ENCODE results near the gene TAF1A. TPM values are rescaled to one million over a fixed set of nuclear protein-coding genes. Genes with fewer than 3 reads are reported as not detected.
"Not testable (repeated sequence)": the region's sequence is repeated elsewhere in the genome, so short reads cannot be mapped to it uniquely, and the experiment has no call there.

The TAF1A gene
- total and polyA plus RNA-seq, 4 donors: 1.1 to 5.2 (median 2.9) TPM

GRCh38 chr1:222613627-222614026 lies 23.9 kb upstream of the TAF1A start:
- no peak for DNase-seq (ENCODE audit: low spot score)
- TF ChIP-seq JUND (IDR thresholded peaks at IDR 0.05) (no peak), SP1 (IDR thresholded peaks at IDR 0.05) (no peak), NR2F2 (IDR thresholded peaks at IDR 0.05) (no peak), HNF4A (conservative IDR thresholded peaks at IDR 0.05) (peak; percentile 35 to 52), FOXA2 (IDR thresholded peaks at IDR 0.05) (no peak)
- TF ChIP-seq, protein P1, sequence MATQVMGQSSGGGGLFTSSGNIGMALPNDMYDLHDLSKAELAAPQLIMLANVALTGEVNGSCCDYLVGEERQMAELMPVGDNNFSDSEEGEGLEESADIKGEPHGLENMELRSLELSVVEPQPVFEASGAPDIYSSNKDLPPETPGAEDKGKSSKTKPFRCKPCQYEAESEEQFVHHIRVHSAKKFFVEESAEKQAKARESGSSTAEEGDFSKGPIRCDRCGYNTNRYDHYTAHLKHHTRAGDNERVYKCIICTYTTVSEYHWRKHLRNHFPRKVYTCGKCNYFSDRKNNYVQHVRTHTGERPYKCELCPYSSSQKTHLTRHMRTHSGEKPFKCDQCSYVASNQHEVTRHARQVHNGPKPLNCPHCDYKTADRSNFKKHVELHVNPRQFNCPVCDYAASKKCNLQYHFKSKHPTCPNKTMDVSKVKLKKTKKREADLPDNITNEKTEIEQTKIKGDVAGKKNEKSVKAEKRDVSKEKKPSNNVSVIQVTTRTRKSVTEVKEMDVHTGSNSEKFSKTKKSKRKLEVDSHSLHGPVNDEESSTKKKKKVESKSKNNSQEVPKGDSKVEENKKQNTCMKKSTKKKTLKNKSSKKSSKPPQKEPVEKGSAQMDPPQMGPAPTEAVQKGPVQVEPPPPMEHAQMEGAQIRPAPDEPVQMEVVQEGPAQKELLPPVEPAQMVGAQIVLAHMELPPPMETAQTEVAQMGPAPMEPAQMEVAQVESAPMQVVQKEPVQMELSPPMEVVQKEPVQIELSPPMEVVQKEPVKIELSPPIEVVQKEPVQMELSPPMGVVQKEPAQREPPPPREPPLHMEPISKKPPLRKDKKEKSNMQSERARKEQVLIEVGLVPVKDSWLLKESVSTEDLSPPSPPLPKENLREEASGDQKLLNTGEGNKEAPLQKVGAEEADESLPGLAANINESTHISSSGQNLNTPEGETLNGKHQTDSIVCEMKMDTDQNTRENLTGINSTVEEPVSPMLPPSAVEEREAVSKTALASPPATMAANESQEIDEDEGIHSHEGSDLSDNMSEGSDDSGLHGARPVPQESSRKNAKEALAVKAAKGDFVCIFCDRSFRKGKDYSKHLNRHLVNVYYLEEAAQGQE (IDR thresholded peaks at IDR 0.05): no peak
- H3K27ac ChIP-seq (ENCODE audit: low read depth in 1 of 2, low read length in 2 of 2): no peak overlapping the region
- H3K36me3 ChIP-seq (ENCODE audit: control insufficient read depth in 4 of 4, insufficient read depth in 3 of 4, low read depth in 1 of 4, low read length in 3 of 4): no peaks in the 10 kb centered on the region
- 13% methylated on average over 1 of the region's 1 CpG for WGBS
- no peak overlapping the region for H3K9ac ChIP-seq (ENCODE audit: low read depth in 1 of 2, low read length in 2 of 2)
- no peak overlapping the region for H3K4me3 ChIP-seq (ENCODE audit: low read depth in 1 of 3, low read length in 3 of 3)
- no peaks in the 10 kb centered on the region for H3K9me3 ChIP-seq (ENCODE audit: control insufficient read depth in 4 of 4, low read length in 3 of 4)
- no peaks in the 10 kb centered on the region for H3K27me3 ChIP-seq (ENCODE audit: control insufficient read depth in 4 of 4, insufficient read depth in 4 of 4, low read length in 3 of 4)
- H3K4me1 ChIP-seq (ENCODE audit: control insufficient read depth in 4 of 4, insufficient read depth in 4 of 4, low read length in 3 of 4): peaks cover 0 to 21% (median 14%) of the 10 kb centered on the region in 4 donors

DNA sequence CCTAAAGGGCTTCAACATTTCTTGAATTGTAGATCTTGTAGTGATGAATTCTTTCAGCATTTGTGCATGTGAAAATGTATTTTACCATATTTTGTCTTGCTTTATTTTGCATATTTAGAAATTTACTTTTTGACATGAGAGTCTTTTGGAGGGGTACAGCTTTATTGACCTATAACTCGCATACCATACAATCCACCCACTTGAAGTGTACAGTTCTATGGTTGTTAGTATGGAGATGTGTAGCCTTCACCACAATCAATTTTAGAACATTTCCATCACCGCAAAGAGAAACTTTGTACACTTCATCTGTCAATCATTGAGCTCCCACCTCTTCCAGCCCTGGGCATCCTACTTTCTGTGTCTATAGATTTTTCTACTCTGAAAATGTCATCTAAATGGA lies 21.0 kb upstream of the TAF1A start:
- Histone ChIP-seq H3K9ac (ENCODE audit: low read depth in 1 of 2, low read length in 2 of 2) (no peak overlapping the region), H3K4me3 (ENCODE audit: low read depth in 1 of 3, low read length in 3 of 3) (no peak overlapping the region), H3K27ac (ENCODE audit: low read depth in 1 of 2, low read length in 2 of 2) (no peak overlapping the region), H3K36me3 (ENCODE audit: control insufficient read depth in 4 of 4, insufficient read depth in 3 of 4, low read depth in 1 of 4, low read length in 3 of 4) (no peaks in the 10 kb centered on the region), H3K9me3 (ENCODE audit: control insufficient read depth in 4 of 4, low read length in 3 of 4) (no peaks in the 10 kb centered on the region), H3K4me1 (ENCODE audit: control insufficient read depth in 4 of 4, insufficient read depth in 4 of 4, low read length in 3 of 4) (peaks cover 0 to 7% (median 3%) of the 10 kb centered on the region in 4 donors), H3K27me3 (ENCODE audit: control insufficient read depth in 4 of 4, insufficient read depth in 4 of 4, low read length in 3 of 4) (no peaks in the 10 kb centered on the region)
- TF ChIP-seq JUND (IDR thresholded peaks at IDR 0.05) (no peak), GABPA (IDR thresholded peaks at IDR 0.05 in 1 of 2, conservative IDR thresholded peaks at IDR 0.05 in 1 of 2) (no peak), NR2F2 (IDR thresholded peaks at IDR 0.05) (no peak), EGR1 (IDR thresholded peaks at IDR 0.05; ENCODE audit: low read depth in 2 of 2) (no peak), RAD21 (IDR thresholded peaks at IDR 0.05) (no peak), RXRA (IDR thresholded peaks at IDR 0.05) (no peak), HNF4A (conservative IDR thresholded peaks at IDR 0.05) (no peak), HNF4G (IDR thresholded peaks at IDR 0.05) (no peak), FOXA2 (IDR thresholded peaks at IDR 0.05) (no peak), YY1 (IDR thresholded peaks at IDR 0.05) (no peak), SP1 (IDR thresholded peaks at IDR 0.05) (no peak), TAF1 (conservative IDR thresholded peaks at IDR 0.05) (no peak), FOXA1 (IDR thresholded peaks at IDR 0.05) (no peak)
- TF ChIP-seq, protein P1 (IDR thresholded peaks at IDR 0.05): no peak
- TF ChIP-seq, protein P2, sequence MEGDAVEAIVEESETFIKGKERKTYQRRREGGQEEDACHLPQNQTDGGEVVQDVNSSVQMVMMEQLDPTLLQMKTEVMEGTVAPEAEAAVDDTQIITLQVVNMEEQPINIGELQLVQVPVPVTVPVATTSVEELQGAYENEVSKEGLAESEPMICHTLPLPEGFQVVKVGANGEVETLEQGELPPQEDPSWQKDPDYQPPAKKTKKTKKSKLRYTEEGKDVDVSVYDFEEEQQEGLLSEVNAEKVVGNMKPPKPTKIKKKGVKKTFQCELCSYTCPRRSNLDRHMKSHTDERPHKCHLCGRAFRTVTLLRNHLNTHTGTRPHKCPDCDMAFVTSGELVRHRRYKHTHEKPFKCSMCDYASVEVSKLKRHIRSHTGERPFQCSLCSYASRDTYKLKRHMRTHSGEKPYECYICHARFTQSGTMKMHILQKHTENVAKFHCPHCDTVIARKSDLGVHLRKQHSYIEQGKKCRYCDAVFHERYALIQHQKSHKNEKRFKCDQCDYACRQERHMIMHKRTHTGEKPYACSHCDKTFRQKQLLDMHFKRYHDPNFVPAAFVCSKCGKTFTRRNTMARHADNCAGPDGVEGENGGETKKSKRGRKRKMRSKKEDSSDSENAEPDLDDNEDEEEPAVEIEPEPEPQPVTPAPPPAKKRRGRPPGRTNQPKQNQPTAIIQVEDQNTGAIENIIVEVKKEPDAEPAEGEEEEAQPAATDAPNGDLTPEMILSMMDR (IDR thresholded peaks at IDR 0.05; ENCODE audit: low read depth, low read length, missing input control): no peak
- TF ChIP-seq, protein P3, sequence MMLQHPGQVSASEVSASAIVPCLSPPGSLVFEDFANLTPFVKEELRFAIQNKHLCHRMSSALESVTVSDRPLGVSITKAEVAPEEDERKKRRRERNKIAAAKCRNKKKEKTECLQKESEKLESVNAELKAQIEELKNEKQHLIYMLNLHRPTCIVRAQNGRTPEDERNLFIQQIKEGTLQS (IDR thresholded peaks at IDR 0.05): no peak
- TF ChIP-seq, protein P4, sequence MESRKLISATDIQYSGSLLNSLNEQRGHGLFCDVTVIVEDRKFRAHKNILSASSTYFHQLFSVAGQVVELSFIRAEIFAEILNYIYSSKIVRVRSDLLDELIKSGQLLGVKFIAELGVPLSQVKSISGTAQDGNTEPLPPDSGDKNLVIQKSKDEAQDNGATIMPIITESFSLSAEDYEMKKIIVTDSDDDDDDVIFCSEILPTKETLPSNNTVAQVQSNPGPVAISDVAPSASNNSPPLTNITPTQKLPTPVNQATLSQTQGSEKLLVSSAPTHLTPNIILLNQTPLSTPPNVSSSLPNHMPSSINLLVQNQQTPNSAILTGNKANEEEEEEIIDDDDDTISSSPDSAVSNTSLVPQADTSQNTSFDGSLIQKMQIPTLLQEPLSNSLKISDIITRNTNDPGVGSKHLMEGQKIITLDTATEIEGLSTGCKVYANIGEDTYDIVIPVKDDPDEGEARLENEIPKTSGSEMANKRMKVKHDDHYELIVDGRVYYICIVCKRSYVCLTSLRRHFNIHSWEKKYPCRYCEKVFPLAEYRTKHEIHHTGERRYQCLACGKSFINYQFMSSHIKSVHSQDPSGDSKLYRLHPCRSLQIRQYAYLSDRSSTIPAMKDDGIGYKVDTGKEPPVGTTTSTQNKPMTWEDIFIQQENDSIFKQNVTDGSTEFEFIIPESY (IDR thresholded peaks at IDR 0.05): no peak
- TF ChIP-seq, protein P5, sequence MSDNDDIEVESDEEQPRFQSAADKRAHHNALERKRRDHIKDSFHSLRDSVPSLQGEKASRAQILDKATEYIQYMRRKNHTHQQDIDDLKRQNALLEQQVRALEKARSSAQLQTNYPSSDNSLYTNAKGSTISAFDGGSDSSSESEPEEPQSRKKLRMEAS (IDR thresholded peaks at IDR 0.05): no peak
- 96% methylated on average over 2 of the region's 2 CpGs for WGBS
- no peak for DNase-seq (ENCODE audit: low spot score)

DNA sequence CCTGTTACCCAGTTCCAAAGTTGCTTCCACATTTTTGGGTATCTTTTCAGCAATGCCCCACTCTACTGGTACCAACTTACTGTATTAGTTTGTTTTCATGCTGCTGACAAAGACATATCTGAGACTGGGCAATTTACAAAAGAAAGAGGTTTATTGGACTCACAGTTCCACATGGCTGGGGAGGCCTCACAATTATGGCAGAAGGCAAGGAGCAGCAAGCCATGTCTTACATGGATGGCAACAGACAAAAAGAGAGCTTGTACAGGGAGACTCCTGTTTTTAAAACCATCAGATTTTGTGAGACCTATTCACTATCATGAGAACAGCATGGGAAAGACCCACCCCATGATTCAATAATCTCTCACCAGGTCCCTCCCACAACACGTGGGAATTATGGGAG lies 19.4 kb upstream of the TAF1A start:
- H3K9me3 ChIP-seq (ENCODE audit: control insufficient read depth in 4 of 4, low read length in 3 of 4); H3K4me1 ChIP-seq (ENCODE audit: control insufficient read depth in 4 of 4, insufficient read depth in 4 of 4, low read length in 3 of 4); H3K9ac ChIP-seq (ENCODE audit: low read depth in 1 of 2, low read length in 2 of 2); H3K27me3 ChIP-seq (ENCODE audit: control insufficient read depth in 4 of 4, insufficient read depth in 4 of 4, low read length in 3 of 4); H3K4me3 ChIP-seq (ENCODE audit: low read depth in 1 of 3, low read length in 3 of 3); H3K27ac ChIP-seq (ENCODE audit: low read depth in 1 of 2, low read length in 2 of 2); DNase-seq (ENCODE audit: low spot score); H3K36me3 ChIP-seq (ENCODE audit: control insufficient read depth in 4 of 4, insufficient read depth in 3 of 4, low read depth in 1 of 4, low read length in 3 of 4): not testable (repeated sequence)
- WGBS: 63% methylated on average over 1 of the region's 1 CpG
